HG02798 (cell line): ENCODE measurements around the gene NR1I3.
A peak's percentile ranks its signal among the peaks of the same experiment; 100 is the strongest.
"Not testable (repeated sequence)": the region's sequence is repeated elsewhere in the genome, so short reads cannot be mapped to it uniquely, and the experiment has no call there.

Experiments
- ATAC-seq: cut with Tn5 transposase; IDR thresholded peaks from one replicate; pipeline ENCODE4 v1.9.1; 2021; ENCODE audit warnings: mild to moderate bottlenecking; ENCODE audit not compliant: unreplicated experiment, poor library complexity

Gene NR1I3, protein sequence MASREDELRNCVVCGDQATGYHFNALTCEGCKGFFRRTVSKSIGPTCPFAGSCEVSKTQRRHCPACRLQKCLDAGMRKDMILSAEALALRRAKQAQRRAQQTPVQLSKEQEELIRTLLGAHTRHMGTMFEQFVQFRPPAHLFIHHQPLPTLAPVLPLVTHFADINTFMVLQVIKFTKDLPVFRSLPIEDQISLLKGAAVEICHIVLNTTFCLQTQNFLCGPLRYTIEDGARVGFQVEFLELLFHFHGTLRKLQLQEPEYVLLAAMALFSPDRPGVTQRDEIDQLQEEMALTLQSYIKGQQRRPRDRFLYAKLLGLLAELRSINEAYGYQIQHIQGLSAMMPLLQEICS

GRCh38 chr1:161238039-161238473 lies at the start of gene NR1I3:
Gene NR1I3, minus strand, starts transcription at chr1:161238203. Its CDS starts 1,638 bp downstream, at chr1:161236565.
- ATAC-seq, result no peak

DNA sequence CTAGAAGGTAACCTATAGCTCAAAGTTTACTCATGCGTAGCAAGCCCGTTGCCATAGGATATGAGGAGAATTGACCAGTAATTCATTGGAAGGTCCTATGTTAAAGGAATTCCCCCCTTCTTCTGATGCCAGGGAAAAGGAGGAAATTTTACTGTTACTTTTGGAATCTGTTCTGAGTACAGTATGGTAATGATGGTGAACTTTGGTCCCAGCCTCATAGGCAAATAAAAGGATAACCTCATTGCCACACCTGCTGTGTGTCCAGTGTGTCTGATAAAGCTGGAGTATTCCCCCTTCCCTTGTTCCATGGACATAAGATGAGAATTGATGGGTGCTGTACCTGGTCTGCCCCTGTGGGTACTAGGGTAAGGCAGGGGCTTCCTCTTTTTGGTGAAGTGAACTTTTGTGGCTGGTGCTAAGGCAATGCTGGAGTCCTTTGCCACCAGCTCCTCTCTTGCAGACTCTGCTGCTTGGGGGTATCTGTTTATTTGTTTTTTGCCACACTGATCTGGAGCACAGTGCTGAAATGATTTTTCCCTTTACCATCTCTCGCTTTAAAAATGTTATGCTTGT lies 49.6 kb upstream of the NR1I3 start:
- ATAC-seq, result no peak

GRCh38 chr1:161285521-161285920 lies 47.5 kb upstream of the NR1I3 start:
- ATAC-seq, result no peak

- ATAC-seq, result no peak
Observed at GRCh38 chr1:161285113-161285512, 47.1 kb upstream of the NR1I3 start.

- ATAC-seq, result no peak
Observed at GRCh38 chr1:161282991-161283390, 45.0 kb upstream of the NR1I3 start.

- ATAC-seq, result no peak
Observed at GRCh38 chr1:161274874-161275273, 36.9 kb upstream of the NR1I3 start.

GRCh38 chr1:161273402-161273801 lies 35.4 kb upstream of the NR1I3 start:
- ATAC-seq, result no peak

DNA sequence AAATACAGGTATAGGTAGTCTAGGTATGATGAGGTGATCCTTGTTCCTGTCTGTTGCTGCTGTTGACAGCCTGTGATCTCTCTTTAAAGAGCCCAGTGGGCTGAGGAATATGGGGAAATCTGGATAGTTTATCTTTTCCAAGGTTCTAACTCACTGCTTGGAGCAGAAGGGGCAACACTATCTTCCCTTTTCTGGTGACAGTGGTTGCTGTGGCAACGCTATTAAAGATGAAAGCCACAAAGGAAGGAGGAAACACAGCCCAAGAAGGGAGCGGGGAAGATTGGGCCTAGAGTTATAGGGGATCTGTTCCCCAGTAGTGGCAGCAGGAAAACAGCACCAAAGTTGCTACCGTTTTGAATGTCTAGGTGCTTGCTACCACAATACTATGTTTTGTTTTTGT lies 29.3 kb upstream of the NR1I3 start:
- ATAC-seq, result no peak

- ATAC-seq, result no peak
Observed at GRCh38 chr1:161266836-161267235, 28.8 kb upstream of the NR1I3 start.

- no peak for ATAC-seq
Observed at GRCh38 chr1:161266202-161266601, 28.2 kb upstream of the NR1I3 start.

GRCh38 chr1:161265305-161265704 lies 27.3 kb upstream of the NR1I3 start:
- ATAC-seq, result no peak

DNA sequence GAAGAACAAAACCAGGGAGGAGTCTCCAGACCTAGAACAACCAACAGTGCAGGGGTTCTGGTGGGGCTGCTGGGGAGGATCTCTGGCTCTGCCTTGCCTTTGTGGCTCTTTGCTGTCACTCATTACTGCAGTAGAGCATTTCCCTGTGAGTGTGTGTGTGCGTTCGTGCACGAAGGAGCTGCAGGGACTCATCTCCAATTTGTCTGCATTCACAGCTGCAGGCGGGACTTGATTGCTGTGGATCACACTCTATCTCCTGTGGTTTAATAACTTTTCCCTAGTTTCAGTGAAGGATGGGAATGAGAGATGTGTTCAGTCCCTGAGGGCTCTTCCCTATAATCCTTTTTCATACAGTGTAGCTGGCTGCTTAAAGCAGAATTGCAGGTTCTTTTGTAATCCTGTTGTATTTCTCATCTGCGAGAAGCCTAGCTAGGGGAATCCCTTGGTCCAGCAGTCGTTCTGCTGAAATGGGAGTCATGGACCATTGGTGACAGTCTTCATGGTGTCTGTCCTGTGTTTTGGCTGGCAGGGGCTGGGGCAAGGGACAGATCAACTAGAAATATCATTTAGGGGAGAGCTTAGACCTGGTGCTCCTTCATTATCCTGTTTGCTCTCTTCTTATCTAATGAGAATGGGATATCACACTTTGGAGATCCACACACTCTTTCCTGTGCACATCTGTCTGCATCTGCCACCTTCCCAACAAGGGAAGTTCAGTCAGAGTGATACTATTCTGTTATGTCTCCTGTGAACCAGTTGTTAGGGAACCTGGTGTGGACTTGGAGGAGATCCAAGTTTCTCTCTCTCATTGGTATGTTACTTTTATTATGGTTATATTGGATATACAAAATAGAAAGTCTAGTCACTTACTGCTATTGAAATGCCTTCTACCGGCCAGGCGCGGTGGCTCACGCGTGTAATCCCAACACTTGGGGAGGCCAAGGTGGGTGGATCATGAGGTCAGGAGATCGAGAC lies 23.5 kb upstream of the NR1I3 start:
- no peak for ATAC-seq

DNA sequence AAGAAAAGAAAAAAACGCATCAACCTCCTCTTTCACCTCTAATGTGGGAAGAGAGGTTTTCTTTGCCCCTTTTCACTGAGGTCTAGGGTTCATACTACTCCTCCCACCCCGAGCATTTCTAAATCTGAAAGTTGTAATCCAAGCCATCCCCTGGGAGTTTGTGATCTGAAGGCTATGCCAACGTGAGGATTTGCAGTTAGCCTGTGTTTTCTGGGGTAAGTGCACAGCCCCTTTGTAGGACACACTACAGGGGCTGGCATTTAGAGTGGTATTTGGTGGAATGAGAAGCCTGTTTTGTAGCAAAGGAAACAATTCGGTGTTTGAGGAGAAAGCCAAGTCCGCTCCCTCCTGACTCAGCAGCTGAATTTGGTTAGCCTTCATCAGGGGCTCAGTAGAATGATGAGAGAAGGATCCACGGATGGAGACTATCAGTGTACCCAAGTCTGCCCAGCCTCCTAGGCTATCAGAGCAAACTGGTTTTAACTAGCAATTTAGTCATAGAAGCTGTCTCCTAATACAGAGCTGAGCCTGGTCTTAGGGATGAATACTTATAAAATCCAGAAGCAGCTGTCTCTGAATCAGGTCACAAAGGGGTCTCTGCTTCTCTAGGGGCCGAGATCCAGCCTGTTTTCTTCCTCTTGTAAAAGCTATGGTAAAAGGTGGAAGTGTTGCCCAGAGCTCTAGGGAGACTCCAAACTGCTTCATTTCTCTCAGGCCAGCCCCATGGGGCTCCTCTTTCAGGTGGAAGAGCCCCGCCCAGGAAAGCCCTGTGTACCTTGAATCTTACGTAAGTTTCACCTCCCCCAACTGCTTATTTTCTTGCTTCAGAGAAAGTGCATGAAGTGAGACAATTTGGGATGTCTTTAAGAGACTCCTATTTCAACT lies 22.6 kb upstream of the NR1I3 start:
- ATAC-seq, result no peak

DNA sequence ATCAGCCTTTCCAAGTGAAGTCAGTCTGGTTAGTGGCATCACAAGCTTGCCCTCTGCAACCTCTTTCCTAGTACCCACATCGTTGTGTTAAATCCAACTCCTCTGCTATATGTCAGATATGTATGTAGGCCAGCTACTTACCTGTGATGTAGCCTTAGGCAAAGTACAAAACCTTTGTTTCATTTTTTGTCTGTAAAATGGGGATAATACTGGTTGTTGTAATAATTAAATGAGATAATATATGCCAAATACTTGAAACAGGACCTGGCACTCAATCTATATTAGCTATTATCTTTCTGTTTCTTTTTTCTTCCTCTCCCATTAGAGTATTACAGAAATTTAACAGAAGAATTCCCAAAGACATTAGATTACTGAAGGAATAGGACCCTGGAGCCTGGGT lies 21.8 kb upstream of the NR1I3 start:
- ATAC-seq, result no peak

GRCh38 chr1:161259345-161259702 lies 21.3 kb upstream of the NR1I3 start:
- no peak for ATAC-seq

GRCh38 chr1:161258439-161259344 lies 20.7 kb upstream of the NR1I3 start, which contains the start of gene PCP4L1:
Gene PCP4L1, plus strand, starts transcription at chr1:161258745. Its CDS starts 230 bp downstream, at chr1:161258975.
- peak; percentile 57 for ATAC-seq

- ATAC-seq, result not testable (repeated sequence)
Observed at GRCh38 chr1:161257109-161257508, 19.1 kb upstream of the NR1I3 start.

- ATAC-seq, result not testable (repeated sequence)
Observed at GRCh38 chr1:161255955-161256520, 18.0 kb upstream of the NR1I3 start.
